D721Med (cell line): Measurements from ENCODE around the gene ARHGAP26.

Source experiments
- DNase-seq: peaks from one replicate; pipeline ENCODE4 v3.0.0; 2011; ENCODE audit warnings: low spot score; ENCODE audit not compliant: insufficient read length
- FAIRE-seq: peaks from 2 replicates; lab custom pipeline; 2011; peaks lifted over from hg19 to GRCh38; lab: Jason Lieb, UNC
- TF ChIP-seq, protein P1 (sequence below): IDR thresholded peaks from 2 replicates; pipeline ENCODE4 v1.5.1; 2012; ENCODE audit warnings: mild to moderate bottlenecking, control low read depth; ENCODE audit not compliant: insufficient read depth; ENCODE audit errors: missing control alignments

The ARHGAP26 gene

DNA sequence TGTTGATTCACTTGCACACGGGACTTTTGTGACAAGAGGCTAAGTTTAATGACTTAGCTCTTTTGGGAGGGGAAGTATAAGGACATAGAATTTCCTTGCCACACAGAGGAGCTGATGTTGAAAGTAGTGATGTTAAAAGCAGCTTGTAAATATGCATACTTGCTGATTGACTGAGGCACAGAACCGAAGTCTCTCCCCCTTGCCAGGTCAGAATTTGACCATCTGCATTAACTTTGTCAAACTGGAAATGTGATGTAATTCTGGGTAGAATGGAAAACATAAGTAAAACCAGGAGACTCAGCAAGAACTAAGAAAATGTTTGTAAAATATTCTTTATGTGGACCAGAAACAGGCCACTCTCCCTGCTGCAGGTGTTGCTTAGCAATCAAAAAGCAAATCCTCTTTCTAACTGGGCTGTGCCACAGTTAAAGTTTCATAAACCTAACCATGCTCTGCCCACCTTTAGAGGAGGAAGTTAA is 349.2 kb downstream of the ARHGAP26 start:
- FAIRE-seq: no peak
- TF ChIP-seq, protein P1, sequence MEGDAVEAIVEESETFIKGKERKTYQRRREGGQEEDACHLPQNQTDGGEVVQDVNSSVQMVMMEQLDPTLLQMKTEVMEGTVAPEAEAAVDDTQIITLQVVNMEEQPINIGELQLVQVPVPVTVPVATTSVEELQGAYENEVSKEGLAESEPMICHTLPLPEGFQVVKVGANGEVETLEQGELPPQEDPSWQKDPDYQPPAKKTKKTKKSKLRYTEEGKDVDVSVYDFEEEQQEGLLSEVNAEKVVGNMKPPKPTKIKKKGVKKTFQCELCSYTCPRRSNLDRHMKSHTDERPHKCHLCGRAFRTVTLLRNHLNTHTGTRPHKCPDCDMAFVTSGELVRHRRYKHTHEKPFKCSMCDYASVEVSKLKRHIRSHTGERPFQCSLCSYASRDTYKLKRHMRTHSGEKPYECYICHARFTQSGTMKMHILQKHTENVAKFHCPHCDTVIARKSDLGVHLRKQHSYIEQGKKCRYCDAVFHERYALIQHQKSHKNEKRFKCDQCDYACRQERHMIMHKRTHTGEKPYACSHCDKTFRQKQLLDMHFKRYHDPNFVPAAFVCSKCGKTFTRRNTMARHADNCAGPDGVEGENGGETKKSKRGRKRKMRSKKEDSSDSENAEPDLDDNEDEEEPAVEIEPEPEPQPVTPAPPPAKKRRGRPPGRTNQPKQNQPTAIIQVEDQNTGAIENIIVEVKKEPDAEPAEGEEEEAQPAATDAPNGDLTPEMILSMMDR: no peak
- no peak for DNase-seq

DNA sequence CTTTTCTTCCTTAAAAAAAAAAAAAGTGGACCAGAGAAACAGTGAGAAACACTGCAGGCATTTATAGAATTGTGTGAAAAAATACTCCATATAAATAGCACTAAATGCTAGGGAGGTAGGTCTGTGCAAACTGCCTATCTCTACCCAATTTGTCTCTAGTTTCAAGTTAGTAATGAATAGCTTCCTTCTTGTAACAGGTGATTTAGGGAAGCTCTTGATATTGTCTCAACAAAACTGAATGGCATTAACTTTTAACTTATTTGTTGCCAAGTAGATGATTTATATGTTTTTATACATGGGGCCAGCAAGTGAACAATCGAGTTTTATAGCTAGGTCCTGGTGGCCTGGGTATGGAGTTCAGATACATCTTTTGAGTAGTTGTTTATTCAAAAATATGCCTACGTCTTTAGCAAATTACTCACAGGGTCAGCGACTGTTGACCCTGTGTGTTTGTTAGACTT is 349.7 kb downstream of the ARHGAP26 start:
- FAIRE-seq: no peak
- TF ChIP-seq, protein P1: no peak
- DNase-seq: no peak

DNA sequence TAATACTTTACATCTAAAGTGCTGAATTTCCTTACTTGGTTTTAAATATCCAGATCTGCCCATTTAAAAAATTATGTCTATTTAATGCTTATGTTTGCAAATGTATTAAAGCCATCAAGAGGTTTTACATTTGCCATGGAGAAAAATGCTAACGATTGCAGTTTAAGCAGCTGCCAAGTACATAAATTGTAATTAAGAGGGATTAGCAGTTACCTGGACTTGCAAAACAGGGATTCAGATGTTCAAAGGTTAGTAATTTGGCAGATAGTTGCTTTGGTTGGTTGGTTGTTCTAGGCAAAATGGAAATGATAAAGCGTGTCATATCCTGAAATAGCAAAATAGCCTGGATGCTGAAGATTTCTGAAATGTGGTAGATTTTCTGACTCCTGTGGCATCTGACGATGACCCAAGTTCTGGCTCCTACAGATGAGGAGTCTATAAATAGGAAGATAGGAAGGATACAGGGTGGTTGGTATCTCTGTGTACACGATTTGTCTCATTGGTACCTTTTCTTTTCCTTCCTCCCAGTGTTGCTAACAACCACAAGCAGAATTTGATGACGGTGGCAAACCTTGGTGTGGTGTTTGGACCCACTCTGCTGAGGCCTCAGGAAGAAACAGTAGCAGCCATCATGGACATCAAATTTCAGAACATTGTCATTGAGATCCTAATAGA is 350.4 kb downstream of the ARHGAP26 start:
- TF ChIP-seq, protein P1: no peak
- DNase-seq (no peak), FAIRE-seq (no peak)

DNA sequence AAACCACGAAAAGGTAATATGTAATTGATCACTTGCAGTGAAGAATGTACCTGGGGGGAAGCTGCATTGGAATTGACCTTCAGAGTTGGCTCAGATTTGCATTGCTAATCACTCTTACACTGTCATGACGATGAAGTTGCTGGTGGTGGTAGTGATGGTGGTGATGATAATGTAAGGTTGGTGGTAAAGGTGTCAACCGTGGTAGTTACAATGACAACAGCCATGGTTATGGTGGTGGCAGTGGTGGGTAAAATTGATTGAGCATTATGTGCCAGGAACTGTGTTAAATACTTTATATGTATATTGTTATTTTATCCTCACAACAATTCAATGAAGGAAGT is 350.9 kb downstream of the ARHGAP26 start:
- TF ChIP-seq, protein P1: no peak
- DNase-seq (no peak), FAIRE-seq (no peak)

DNA sequence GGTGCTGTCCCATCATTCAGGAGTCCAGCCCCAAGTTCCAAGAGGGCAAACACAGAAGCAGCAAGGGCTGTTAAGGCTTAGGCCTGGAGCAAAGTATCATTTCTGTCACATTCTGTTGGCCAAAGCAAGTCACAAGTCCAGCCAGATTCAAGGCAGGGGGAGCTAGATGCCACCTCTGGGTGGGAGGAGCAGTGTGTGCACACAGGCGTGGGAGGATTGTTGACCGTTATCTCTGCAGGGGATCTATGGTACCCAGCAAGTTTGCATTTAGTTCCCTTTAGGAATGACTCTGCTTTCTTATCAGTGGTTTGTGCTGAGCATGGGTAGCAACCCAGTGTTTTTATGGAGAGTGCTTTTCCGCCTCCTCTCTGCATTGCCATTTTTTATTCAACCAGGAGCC is 354.4 kb downstream of the ARHGAP26 start:
- DNase-seq (no peak), FAIRE-seq (no peak)
- TF ChIP-seq, protein P1: no peak

DNA sequence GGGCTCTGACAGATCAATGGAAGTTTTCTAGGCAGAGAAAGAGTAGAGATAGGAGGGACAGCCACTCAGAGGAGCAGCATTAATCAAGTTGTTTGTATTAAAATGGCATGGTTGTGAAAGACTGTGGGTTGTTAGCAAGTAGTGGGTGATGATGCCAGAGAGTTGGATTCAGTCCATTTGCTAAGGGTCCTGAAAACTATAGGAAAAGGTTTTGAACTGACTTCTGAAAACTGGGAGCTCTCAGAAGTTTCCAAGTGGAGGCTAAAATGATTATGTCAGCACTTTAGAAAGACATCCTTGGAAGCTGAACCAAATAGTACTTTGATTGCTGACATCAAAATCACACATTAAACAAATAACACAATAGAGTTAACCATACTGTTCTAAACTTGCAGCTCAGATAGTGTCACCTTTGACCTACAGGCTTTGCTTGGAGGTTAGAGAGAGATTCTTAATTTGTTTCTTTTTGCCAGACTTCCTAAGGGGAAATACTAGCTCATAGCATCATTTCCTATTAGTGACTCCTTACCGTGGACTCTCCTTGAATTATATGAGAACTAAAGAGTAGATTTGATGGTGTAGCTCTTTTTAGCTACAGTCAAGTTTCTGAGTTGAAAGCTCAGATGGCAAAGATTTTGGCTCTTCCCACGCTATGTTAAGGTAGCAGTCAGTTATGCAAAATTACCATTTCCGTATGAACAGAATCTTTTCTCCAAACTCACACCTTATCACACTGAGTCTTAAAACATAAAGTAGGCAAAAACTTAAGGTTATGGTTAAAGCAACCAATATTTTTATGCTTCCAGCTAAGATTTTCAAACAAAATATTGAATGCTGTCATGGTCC is 356.2 kb downstream of the ARHGAP26 start:
- TF ChIP-seq, protein P1: no peak
- DNase-seq (no peak), FAIRE-seq (no peak)
